ENCODE measurements around the gene EML6. TPM values are rescaled to one million over a fixed set of nuclear protein-coding genes. Genes with fewer than 3 reads are reported as not detected.
A peak's percentile ranks its signal among the peaks of the same experiment; 100 is the strongest.

Gene EML6
- total and polyA plus RNA-seq, 2 of the 13 experiments (the other 11 are each of a cell fraction or from before 2014, with no cell fraction given) = 17.2 to 32.4 TPM

DNA sequence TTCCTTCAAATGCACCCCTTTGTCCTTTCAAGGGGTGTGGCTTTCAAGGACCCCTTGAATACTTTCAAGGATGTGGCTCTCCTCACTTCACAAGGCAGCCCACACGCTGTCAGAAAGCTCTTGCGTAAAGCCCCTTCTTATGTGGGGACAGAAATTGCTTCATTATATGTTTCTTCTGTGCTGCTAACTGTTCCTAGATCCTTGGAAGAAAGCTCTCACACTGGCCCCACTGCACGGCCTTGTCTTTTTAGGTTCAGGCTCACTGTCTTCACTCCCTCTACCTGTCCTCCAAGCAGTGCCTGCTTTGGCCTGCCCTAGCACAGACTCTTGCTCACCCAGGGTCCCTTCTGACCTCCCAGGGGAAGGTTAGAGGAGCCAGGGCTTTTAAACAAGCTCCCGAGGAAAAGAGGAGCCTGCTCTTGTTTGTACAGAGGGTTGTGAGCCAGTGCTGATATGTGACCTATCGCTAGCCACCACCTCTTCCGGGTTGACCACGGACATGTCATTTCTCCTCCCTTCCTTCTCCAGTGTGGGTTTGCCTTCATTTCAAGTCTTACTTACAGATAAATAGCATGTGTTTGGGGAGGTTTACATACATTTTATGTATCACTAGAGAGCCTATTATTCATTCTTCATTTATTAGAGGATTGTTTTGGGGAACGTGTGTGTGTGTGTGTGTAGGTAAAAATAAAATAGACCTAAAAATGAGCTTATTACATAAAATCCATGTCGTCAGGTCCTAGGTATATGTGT lies 232.1 kb downstream of the EML6 start:
- no peak overlapping the region for H3K4me3 ChIP-seq (replicated peaks in 1 of 3; ENCODE audit: insufficient read depth in 1 of 3, low read depth in 2 of 3, low read length in 3 of 3)
- no peaks in the 10 kb centered on the region for H3K79me2 ChIP-seq (ENCODE audit: insufficient read depth, low read length)
- TF ChIP-seq GABPA (IDR thresholded peaks at IDR 0.05; ENCODE audit: low read depth, low read length) (no peak), GABPA (CRISPR knock-in tag; IDR thresholded peaks at IDR 0.05; ENCODE audit: low read depth) (peak; percentile 30; the same call in 1 of the 2 replicates), SIN3B (IDR thresholded peaks at IDR 0.05; ENCODE audit: low read length) (no peak)
- no peaks in the 10 kb centered on the region for H3K27me3 ChIP-seq (ENCODE audit: control insufficient read depth in 1 of 2, insufficient read depth in 2 of 2, low read length in 2 of 2)
- 70% methylated on average over 9 of the region's 9 CpGs for WGBS (ENCODE audit: low lambda C conversion rate)
- FAIRE-seq (peak; percentile 36), DNase-seq (ENCODE audit: low spot score) (peak; percentile 33), ATAC-seq (peak; percentile 49)
- peak overlapping the region; percentile 78 for H2AFZ ChIP-seq (ENCODE audit: low read length)
- peak overlapping the region; percentile 34 for H3K27ac ChIP-seq (ENCODE audit: extremely low read length, insufficient read depth, low read length)
- peak overlapping the region; percentile 12; the same call in 1 of the 2 replicates for H3K9ac ChIP-seq (ENCODE audit: insufficient read depth, low read depth, low read length)
- 0 out of 5 replicates have a peak, but pooled peaks cover 0 to 1% of the 10 kb centered on the region in 2 experiments for H3K36me3 ChIP-seq (replicated peaks in 1 of 2; ENCODE audit: control insufficient read depth in 1 of 2, insufficient read depth in 2 of 2, low read length in 2 of 2)
- in situ Hi-C loops (cut with HindIII; ENCODE audit: extremely low pct_ligation_motif_present, low pct_unique_long_range_greater_than_20kb) = no loop called here
- BruUV-seq (replicated peaks) = no TSS peak
- POLR2A ChIA-PET = interaction anchor here (0.9 kb wide), 1 partner anchor 232 kb away, joined by 3 read pairs; the partner anchor contains the start of gene EML6
- H3K9me3 ChIP-seq (ENCODE audit: low read length) = no peaks in the 10 kb centered on the region
- intact Hi-C loops (cut with micrococcal nuclease; ENCODE audit: unreplicated experiment) = no loop called here
- CTCF ChIA-PET (ENCODE audit: low intra/inter-chr PET ratio, low total read pairs) = no interaction called here
- no peaks in the 10 kb centered on the region for H4K20me1 ChIP-seq (ENCODE audit: insufficient read depth, low read length)
- H3K4me2 ChIP-seq (ENCODE audit: low read depth, low read length) = peak overlapping the region; percentile 13; the same call in 1 of the 2 replicates
- H3K4me1 ChIP-seq (ENCODE audit: insufficient read depth, low read length) = peaks cover 15% of the 10 kb centered on the region

- ATAC-seq (no peak), FAIRE-seq (no peak), DNase-seq (ENCODE audit: low spot score) (no peak)
- Histone ChIP-seq H2AFZ (ENCODE audit: low read length) (peak overlapping the region; percentile 78), H3K27me3 (ENCODE audit: control insufficient read depth in 1 of 2, insufficient read depth in 2 of 2, low read length in 2 of 2) (no peaks in the 10 kb centered on the region), H3K9me3 (ENCODE audit: low read length) (no peaks in the 10 kb centered on the region), H3K4me2 (ENCODE audit: low read depth, low read length) (peak overlapping the region; percentile 13; the same call in 1 of the 2 replicates), H3K36me3 (replicated peaks in 1 of 2; ENCODE audit: control insufficient read depth in 1 of 2, insufficient read depth in 2 of 2, low read length in 2 of 2) (0 out of 5 replicates have a peak, but pooled peaks cover 0 to 1% of the 10 kb centered on the region in 2 experiments), H3K27ac (ENCODE audit: extremely low read length, insufficient read depth, low read length) (peak overlapping the region; percentile 34), H3K4me1 (ENCODE audit: insufficient read depth, low read length) (peaks cover 15% of the 10 kb centered on the region), H3K9ac (ENCODE audit: insufficient read depth, low read depth, low read length) (peak overlapping the region; percentile 12; the same call in 1 of the 2 replicates), H3K79me2 (ENCODE audit: insufficient read depth, low read length) (no peaks in the 10 kb centered on the region), H4K20me1 (ENCODE audit: insufficient read depth, low read length) (no peaks in the 10 kb centered on the region), H3K4me3 (replicated peaks in 1 of 3; ENCODE audit: insufficient read depth in 1 of 3, low read depth in 2 of 3, low read length in 3 of 3) (no peak overlapping the region)
- BruUV-seq (replicated peaks) = no TSS peak
- no peak for TF ChIP-seq HOXA3 (CRISPR knock-in tag; IDR thresholded peaks at IDR 0.05)
- TF ChIP-seq MZF1 (CRISPR knock-in tag; IDR thresholded peaks at IDR 0.05; ENCODE audit: borderline replicate concordance) = no peak
- no peak for TF ChIP-seq ZNF235 (CRISPR knock-in tag; IDR thresholded peaks at IDR 0.05; ENCODE audit: borderline replicate concordance)
- POLR2A ChIA-PET = interaction anchor here (0.9 kb wide), 1 partner anchor 233 kb away, joined by 3 read pairs; the partner anchor contains the start of gene EML6
- intact Hi-C loops (cut with micrococcal nuclease; ENCODE audit: unreplicated experiment) = no loop called here
- 84% methylated on average over 2 of the region's 2 CpGs for WGBS (ENCODE audit: low lambda C conversion rate)
- CTCF ChIA-PET (ENCODE audit: low intra/inter-chr PET ratio, low total read pairs) = no interaction called here
- in situ Hi-C loops (cut with HindIII; ENCODE audit: extremely low pct_ligation_motif_present, low pct_unique_long_range_greater_than_20kb) = no loop called here
These were observed 232.7 kb downstream of the EML6 start for GRCh38 chr2:54956111-54956627.
